Fibroblast of lung (primary cell): ENCODE measurements around the gene LARP1. TPM values are rescaled to one million over a fixed set of nuclear protein-coding genes. Genes with fewer than 3 reads are reported as not detected.

Source experiments
- DNase-seq, 2 donors: peaks; one replicate each; pipeline versions ENCODE4 v3.0.0 to v3.0.0-alpha.2; 2010; ENCODE audit warnings: low read depth in 2 of 2
- H2AFZ ChIP-seq: 2 replicates; pipeline ENCODE4 v1.5.1; 2012; ENCODE audit warnings: low read length, control low read depth, inconsistent platforms
- H3K27ac ChIP-seq: 2 replicates; pipeline ENCODE4 v1.5.1; 2011; ENCODE audit warnings: low read length, control low read depth; ENCODE audit not compliant: insufficient read depth
- H3K27me3 ChIP-seq: 2 replicates; pipeline ENCODE4 v1.5.1; 2011; ENCODE audit warnings: mild to moderate bottlenecking, low read length; ENCODE audit not compliant: control insufficient read depth, insufficient read depth
- H3K36me3 ChIP-seq: 2 replicates; pipeline ENCODE4 v1.5.1; 2011; ENCODE audit warnings: low read length; ENCODE audit not compliant: control insufficient read depth, insufficient read depth
- H3K4me1 ChIP-seq: 2 replicates; pipeline ENCODE4 v1.5.1; 2011; ENCODE audit warnings: low read length; ENCODE audit not compliant: control insufficient read depth, insufficient read depth; ENCODE audit errors: extremely low read depth
- H3K4me2 ChIP-seq: 2 replicates; pipeline ENCODE4 v1.5.1; 2011; ENCODE audit warnings: low read length, control low read depth; ENCODE audit not compliant: insufficient read depth; ENCODE audit errors: extremely low read depth
- H3K4me3 ChIP-seq, 4 experiments: fragments of 200-600 bp in 1 of 4; sonication (generic) in 1 of 4; replicated peaks in 1 of 4; 2 replicates each; pipeline ENCODE4 v1.5.1; 2011 to 2016; ENCODE audit warnings: low read length in 4 of 4, low read depth in 3 of 4, mild to moderate bottlenecking in 3 of 4, control low read depth in 2 of 4, inconsistent platforms in 1 of 4, mixed read lengths in 1 of 4; ENCODE audit not compliant: insufficient read depth in 1 of 4; ENCODE audit errors: control extremely low read depth in 1 of 4
- H3K79me2 ChIP-seq: 2 replicates; pipeline ENCODE4 v1.5.1; 2012; ENCODE audit warnings: mild to moderate bottlenecking, low read length, inconsistent platforms; ENCODE audit not compliant: control insufficient read depth, insufficient read depth
- H3K9ac ChIP-seq: 2 replicates; pipeline ENCODE4 v1.5.1; 2011; ENCODE audit warnings: mild to moderate bottlenecking, low read length, control low read depth; ENCODE audit not compliant: insufficient read depth
- H3K9me3 ChIP-seq: 2 replicates; pipeline ENCODE4 v1.5.1; 2012; ENCODE audit warnings: low read depth, low read length; ENCODE audit not compliant: control insufficient read depth, insufficient read depth
- H4K20me1 ChIP-seq: 2 replicates; pipeline ENCODE4 v1.5.1; 2011; ENCODE audit warnings: low read length; ENCODE audit not compliant: control insufficient read depth, insufficient read depth; ENCODE audit errors: extremely low read depth
- CTCF ChIP-seq, 2 donors: IDR thresholded peaks in 1 of 2; conservative IDR thresholded peaks in 1 of 2; 1 replicate in 1 of 2; 2 replicates in 1 of 2; pipeline ENCODE4 v1.5.1; 2011 to 2012; ENCODE audit warnings: low read length in 2 of 2, control low read depth in 1 of 2, inconsistent platforms in 1 of 2, low read depth in 1 of 2, mild to moderate bottlenecking in 1 of 2
- EZH2 ChIP-seq: IDR thresholded peaks from 2 replicates; pipeline ENCODE4 v1.5.1; 2012; ENCODE audit warnings: low read length, control low read depth, mild to moderate bottlenecking; ENCODE audit errors: missing control alignments
- polyA plus RNA-seq, 2 donors: library from polyadenylated mRNA; depleted of rRNA in 1 of 2; stranded (reverse) in 1 of 2; unstranded in 1 of 2; fragments of >200 nt; gene quantifications; 2 replicates each; pipeline ENCODE4 v1.2.1, GENCODE V29; 2011 to 2012; ENCODE audit warnings: missing spikeins in 1 of 2
- total RNA-seq: library from RNA; depleted of rRNA; stranded (reverse); fragments of >200 nt; gene quantifications from 2 replicates; pipeline ENCODE4 v1.2.1, GENCODE V29; 2014

The LARP1 gene
- total and polyA plus RNA-seq, 2 donors (not counting 1 experiment from before 2014, with no cell fraction given): 51.0 to 81.3 TPM

- Histone ChIP-seq H3K36me3 (peaks cover 11% of the 10 kb centered on the region), H3K9ac (no peak overlapping the region), H3K4me3 (no peak overlapping the region), H3K9me3 (no peaks in the 10 kb centered on the region), H3K4me2 (no peak overlapping the region), H3K4me1 (no peaks in the 10 kb centered on the region), H3K79me2 (no peaks in the 10 kb centered on the region), H3K27me3 (no peaks in the 10 kb centered on the region), H2AFZ (no peak overlapping the region), H3K27ac (no peak overlapping the region), H4K20me1 (no peaks in the 10 kb centered on the region)
- TF ChIP-seq EZH2 (no peak), CTCF (conservative IDR thresholded peaks at IDR 0.05 in 1 of 2, IDR thresholded peaks at IDR 0.05 in 1 of 2; ENCODE audit: low read depth in 1 of 2, low read length in 2 of 2) (no peak)
- DNase-seq: no peak
Measured at GRCh38 chr5:154823605-154824004, 68.4 kb downstream of the LARP1 start.

DNA sequence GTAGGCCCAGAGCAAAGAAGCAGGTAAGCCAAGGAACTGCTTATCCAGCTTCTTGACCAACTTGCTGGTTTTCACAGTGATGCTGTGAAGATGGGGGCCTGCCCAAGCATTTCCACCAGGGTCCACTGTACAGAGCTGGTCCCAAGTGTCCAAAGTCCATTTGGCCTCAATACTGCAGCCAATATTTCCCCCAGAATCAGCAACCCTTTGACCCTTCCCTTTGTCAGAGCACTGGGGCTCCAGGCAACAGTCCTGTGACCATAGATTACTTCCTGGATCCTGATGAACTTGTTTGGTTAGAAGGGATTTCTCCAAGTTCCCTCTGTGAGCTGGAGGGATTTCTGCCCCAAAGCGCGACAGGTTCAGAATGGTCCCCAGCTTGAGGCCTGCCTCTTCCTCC, 68.9 kb downstream of the LARP1 start:
- DNase-seq: no peak
- TF ChIP-seq EZH2: no peak
- no peak for TF ChIP-seq CTCF (conservative IDR thresholded peaks at IDR 0.05 in 1 of 2, IDR thresholded peaks at IDR 0.05 in 1 of 2; ENCODE audit: low read depth in 1 of 2, low read length in 2 of 2)
- no peak overlapping the region for H3K4me2 ChIP-seq
- H3K27ac ChIP-seq: no peak overlapping the region
- H3K36me3 ChIP-seq: peaks cover 11% of the 10 kb centered on the region
- no peaks in the 10 kb centered on the region for H3K4me1 ChIP-seq
- H3K9me3 ChIP-seq: no peaks in the 10 kb centered on the region
- H3K79me2 ChIP-seq: no peaks in the 10 kb centered on the region
- H2AFZ ChIP-seq: no peak overlapping the region
- H3K27me3 ChIP-seq: no peaks in the 10 kb centered on the region
- H3K4me3 ChIP-seq: no peak overlapping the region
- no peak overlapping the region for H3K9ac ChIP-seq
- H4K20me1 ChIP-seq: no peaks in the 10 kb centered on the region

DNA sequence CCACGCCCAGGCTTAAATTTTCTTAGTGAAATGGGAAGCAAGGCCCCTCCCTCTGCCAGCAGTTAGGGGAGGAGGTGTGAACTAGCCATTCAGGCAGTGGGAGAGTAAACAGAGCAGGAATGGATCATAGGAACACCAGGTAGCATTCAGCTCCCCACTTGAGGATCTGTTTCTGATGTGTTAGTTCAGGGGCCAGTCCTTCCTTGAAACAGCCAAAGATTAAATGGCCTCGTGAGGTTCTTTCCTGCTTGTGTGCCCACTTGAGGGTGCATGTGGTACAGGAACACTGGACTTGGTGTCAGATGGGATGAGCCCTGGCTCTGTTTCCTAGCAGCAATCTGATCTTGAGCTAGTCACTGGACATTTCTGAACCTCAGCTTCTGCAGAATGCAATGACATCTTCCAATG, 74.0 kb downstream of the LARP1 start:
- DNase-seq: no peak

More for the DNA sequence above, 74.0 kb downstream of the LARP1 start:
- H3K4me3 ChIP-seq: no peak overlapping the region
- H3K9me3 ChIP-seq: no peaks in the 10 kb centered on the region
- peaks cover 7% of the 10 kb centered on the region for H3K36me3 ChIP-seq
- no peak overlapping the region for H2AFZ ChIP-seq
- no peak overlapping the region for H3K9ac ChIP-seq
- no peak for TF ChIP-seq EZH2
- TF ChIP-seq CTCF (conservative IDR thresholded peaks at IDR 0.05 in 1 of 2, IDR thresholded peaks at IDR 0.05 in 1 of 2; ENCODE audit: low read depth in 1 of 2, low read length in 2 of 2): no peak
- no peak overlapping the region for H3K4me2 ChIP-seq
- H3K27me3 ChIP-seq: no peaks in the 10 kb centered on the region
- no peaks in the 10 kb centered on the region for H3K79me2 ChIP-seq
- H3K27ac ChIP-seq: no peak overlapping the region
- no peaks in the 10 kb centered on the region for H3K4me1 ChIP-seq
- H4K20me1 ChIP-seq: no peaks in the 10 kb centered on the region
